Subcutaneous adipose tissue (tissue), 4 donors: Measurements from ENCODE around the gene DCP1B. TPM values are rescaled to one million over a fixed set of nuclear protein-coding genes. Genes with fewer than 3 reads are reported as not detected.

Experiments
- total RNA-seq, 4 donors: library from RNA; depleted of rRNA; stranded (reverse); fragments of >200 nt; gene quantifications; one replicate each; pipeline ENCODE4 v1.1.0, GENCODE V29; 2016
- TF ChIP-seq, protein P1 (sequence below): fragments of 450-650 bp; IDR thresholded peaks from one replicate; pipeline ENCODE4 v1.5.1; 2016; ENCODE audit warnings: low read depth, mild to moderate bottlenecking, control low read depth, antibody characterized with exemption, moderate library complexity

The DCP1B gene
- total RNA-seq, 4 donors from 2014 or later, result 12.4 to 13.2 (median 12.9) TPM

DNA sequence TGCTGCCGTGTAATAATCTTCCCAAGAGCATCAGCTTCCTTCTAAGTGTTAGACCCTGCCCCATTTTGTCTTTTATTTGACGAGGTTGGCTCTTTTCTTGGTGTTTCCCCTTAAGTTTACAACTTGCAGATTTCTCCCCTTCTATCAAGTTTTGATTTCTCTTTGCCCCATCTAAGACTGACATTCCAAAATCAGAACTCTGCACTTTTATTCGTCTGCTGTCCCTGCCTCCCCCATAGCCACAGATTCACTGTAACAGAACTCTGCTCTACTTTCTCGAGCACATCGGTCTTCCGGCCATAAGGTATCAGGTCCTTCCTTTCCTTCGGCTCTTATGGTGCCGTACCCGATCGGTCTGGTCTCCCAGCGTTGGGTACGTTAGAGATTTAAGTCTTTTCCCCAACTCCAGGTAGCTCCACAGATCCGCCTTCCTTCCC is 563 bp downstream of the DCP1B start:
- TF ChIP-seq, protein P1, sequence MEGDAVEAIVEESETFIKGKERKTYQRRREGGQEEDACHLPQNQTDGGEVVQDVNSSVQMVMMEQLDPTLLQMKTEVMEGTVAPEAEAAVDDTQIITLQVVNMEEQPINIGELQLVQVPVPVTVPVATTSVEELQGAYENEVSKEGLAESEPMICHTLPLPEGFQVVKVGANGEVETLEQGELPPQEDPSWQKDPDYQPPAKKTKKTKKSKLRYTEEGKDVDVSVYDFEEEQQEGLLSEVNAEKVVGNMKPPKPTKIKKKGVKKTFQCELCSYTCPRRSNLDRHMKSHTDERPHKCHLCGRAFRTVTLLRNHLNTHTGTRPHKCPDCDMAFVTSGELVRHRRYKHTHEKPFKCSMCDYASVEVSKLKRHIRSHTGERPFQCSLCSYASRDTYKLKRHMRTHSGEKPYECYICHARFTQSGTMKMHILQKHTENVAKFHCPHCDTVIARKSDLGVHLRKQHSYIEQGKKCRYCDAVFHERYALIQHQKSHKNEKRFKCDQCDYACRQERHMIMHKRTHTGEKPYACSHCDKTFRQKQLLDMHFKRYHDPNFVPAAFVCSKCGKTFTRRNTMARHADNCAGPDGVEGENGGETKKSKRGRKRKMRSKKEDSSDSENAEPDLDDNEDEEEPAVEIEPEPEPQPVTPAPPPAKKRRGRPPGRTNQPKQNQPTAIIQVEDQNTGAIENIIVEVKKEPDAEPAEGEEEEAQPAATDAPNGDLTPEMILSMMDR, result no peak

DNA sequence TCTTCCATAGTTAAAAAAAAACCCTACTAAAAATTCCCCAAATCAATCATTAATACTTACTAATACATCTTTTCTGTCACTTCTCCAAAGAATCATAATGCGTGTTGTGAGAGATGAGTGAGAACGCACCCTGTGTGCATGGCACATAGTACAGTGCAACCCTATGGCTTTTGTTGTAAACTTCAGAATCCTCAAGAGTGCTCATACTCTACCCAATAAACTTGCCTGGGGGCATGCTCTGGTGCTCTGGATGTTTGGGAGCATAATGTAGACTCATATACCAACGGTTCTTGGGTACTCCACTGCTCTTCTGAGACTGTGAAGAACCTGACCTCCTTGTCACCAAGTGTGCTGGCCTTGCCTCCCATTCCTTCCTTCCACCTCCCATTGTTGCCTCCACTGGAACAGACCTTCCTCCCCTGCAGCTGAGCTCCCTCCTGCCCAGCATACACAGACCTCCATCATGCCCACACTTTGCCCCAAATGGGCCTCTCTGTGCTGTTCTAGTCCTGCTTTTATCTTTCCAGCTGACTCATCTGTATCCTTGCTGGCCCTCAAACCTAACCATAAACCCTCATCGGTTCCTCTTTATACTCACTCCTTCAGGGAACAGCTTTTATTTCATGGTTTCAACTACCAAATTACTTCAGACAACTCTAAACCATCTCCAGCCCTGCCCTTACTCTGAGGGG is 8.9 kb downstream of the DCP1B start:
- TF ChIP-seq, protein P1, result no peak

DNA sequence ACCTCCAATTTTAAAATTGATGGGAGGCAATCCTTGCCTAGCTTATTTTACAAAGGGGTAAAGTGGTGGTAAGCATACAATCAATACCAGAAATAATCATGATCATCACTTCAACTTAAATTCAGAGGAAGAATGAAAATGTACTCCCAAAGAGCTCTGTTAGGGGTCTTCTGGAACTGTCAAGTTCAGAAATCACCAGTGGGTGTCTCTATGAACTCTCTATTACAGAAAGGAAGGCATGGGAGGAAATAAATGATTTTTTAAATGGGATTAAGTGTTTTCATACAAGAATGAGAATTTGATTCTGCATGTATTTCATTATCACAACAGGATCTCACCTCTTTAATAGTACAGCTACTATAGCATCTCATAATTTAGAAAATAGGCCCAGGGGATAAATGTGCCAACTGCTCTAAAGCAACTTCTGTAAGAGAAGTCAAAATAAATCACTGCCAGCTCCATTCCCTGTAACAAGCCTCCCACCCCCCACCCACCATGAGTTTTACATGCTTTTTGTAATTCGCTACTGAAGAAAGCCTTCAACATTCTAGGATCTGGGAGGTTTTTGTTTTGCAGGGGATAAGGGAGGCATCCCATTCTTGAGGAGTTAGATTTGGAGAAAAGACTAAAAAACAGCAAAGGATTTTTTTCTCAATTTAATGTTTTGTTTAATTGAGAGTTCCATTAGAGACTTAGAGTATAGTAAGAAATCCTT is 9.7 kb downstream of the DCP1B start:
- TF ChIP-seq, protein P1, result no peak

DNA sequence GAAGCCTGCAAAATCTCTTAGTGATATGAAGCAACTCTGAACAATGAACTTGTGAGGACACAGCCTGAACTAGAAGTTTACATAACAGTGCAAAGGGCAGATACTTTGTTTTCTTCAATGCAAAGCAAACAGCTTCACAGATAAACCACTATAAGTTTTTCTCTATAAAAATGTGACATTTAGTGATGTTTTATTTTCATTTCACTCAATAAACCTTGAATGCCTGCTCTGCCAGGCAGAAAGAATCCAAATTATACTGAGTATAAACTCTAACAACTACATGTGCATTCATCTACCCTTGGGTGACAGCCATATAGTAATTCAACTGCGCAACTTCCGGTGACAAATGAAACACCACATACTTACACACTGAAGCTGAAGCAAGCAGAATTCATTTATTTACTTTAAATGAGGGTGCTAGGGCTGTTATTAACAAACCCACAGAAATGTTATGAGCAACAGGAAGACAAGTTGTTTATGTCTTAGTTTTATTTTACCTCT is 10.3 kb downstream of the DCP1B start:
- TF ChIP-seq, protein P1, result no peak

DNA sequence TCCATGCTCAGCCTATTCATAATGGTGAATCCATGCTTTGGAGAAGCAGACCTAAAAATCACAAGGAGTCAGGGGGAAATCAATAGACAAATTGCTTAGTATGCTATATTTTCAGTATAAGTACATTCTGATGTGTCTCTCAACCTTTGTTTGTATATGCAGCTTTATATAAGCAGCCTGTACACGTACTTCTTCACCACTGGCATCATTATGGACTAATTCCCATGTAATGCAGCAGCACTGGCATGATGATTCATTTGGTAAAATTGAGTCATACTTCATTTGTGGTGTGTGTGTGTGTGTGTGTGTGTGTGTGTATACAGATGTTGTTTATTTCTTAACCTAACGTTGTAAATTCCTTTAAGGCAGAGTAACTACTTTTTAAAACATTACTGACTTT is 10.9 kb downstream of the DCP1B start:
- TF ChIP-seq, protein P1, result no peak

DNA sequence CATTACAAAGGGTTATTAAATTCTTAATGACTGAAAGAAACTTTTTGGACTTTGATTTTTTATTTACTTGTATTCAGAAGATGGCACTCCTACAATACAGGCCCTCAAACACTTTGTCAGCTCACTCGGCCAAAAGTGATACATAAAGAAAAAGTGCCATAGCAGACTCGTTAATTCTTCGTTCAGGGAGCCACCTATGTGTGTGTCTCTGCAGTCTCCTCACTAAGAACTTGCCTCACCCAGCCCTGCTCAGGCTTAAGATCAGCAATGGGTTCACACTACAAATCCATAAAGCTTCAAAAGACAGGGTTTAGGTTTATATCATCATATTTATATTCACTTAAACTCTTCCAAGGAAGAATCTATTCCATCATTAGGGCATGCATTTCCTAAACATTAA is 11.5 kb downstream of the DCP1B start:
- TF ChIP-seq, protein P1, result no peak

DNA sequence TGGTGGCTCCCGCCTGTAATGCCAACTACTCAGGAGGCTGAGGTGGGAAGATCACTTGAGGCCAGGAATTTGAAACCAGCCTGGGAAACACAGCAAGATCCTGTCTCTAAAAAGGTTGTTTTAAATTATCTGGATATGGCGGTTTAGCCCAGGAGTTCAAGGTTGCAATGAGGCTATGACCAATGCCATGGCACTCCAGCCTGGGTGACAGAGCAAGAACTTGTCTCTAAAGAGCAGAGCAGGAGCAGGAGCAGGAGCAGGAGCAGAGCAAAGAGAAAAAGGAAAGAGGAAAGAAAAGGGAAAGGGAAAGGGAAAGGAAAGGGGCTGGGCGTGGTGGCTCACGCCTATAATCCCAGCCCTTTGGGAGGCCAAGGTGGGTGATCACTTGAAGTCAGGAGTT is 15.1 kb downstream of the DCP1B start:
- TF ChIP-seq, protein P1, result no peak
